OCI-LY1 (cell line): ENCODE measurements around the gene BRD7.

Experiments used
- H2AFZ ChIP-seq: fragments of 200-600 bp; sonication (generic), shearing (Covaris generic); 2 replicates; pipeline ENCODE4 v1.6.0; 2014; ENCODE audit warnings: antibody characterized with exemption, mild to moderate bottlenecking, low read length
- H3F3A ChIP-seq: fragments of 200-600 bp; sonication (generic), shearing (Covaris generic); 2 replicates; pipeline ENCODE4 v1.6.0; 2014; ENCODE audit warnings: mild to moderate bottlenecking, antibody characterized with exemption, low read length, moderate library complexity; ENCODE audit not compliant: insufficient read depth
- H3K27ac ChIP-seq: fragments of 200-600 bp; sonication (generic); 2 replicates; pipeline ENCODE4 v1.5.1; 2014; ENCODE audit warnings: low read length, mixed run types, mild to moderate bottlenecking, low read depth; ENCODE audit not compliant: poor library complexity, severe bottlenecking
- H3K27me3 ChIP-seq: fragments of 200-600 bp; sonication (generic); 2 replicates; pipeline ENCODE4 v1.6.0; 2014; ENCODE audit warnings: antibody characterized with exemption, mild to moderate bottlenecking, low read length, moderate library complexity; ENCODE audit not compliant: insufficient read depth
- H3K36me3 ChIP-seq: fragments of 200-600 bp; sonication (generic); 2 replicates; pipeline ENCODE4 v1.6.1; 2014; ENCODE audit warnings: mild to moderate bottlenecking, antibody characterized with exemption, low read length, moderate library complexity, mixed read lengths; ENCODE audit not compliant: insufficient read depth
- H3K4me1 ChIP-seq: fragments of 200-600 bp; sonication (generic); 2 replicates; pipeline ENCODE4 v1.5.1; 2014; ENCODE audit warnings: mild to moderate bottlenecking, low read length, moderate library complexity; ENCODE audit not compliant: insufficient read depth, severe bottlenecking
- H3K4me2 ChIP-seq: fragments of 200-600 bp; sonication (generic), shearing (Covaris generic); 2 replicates; pipeline ENCODE4 v1.6.1; 2014; ENCODE audit warnings: low read length
- H3K4me3 ChIP-seq: fragments of 200-600 bp; sonication (generic); 2 replicates; pipeline ENCODE4 v1.5.1; 2014; ENCODE audit warnings: low read length, low read depth, mild to moderate bottlenecking, mixed read lengths; ENCODE audit not compliant: poor library complexity, severe bottlenecking
- H3K79me2 ChIP-seq: fragments of 200-600 bp; shearing (Covaris generic); 2 replicates; pipeline ENCODE4 v1.6.1; 2016; ENCODE audit warnings: mixed run types, low read length, mixed read lengths; ENCODE audit not compliant: insufficient read depth
- H3K9ac ChIP-seq: fragments of 200-600 bp; sonication (generic), shearing (Covaris generic); 2 replicates; pipeline ENCODE4 v1.6.1; 2014; ENCODE audit warnings: mild to moderate bottlenecking, low read length, mixed read lengths
- H3K9me2 ChIP-seq: fragments of 200-600 bp; sonication (generic), shearing (Covaris generic); 2 replicates; pipeline ENCODE4 v1.6.1; 2014; ENCODE audit warnings: low read depth, mild to moderate bottlenecking, low read length, mixed read lengths
- H3K9me3 ChIP-seq: fragments of 200-600 bp; shearing (Covaris generic); 2 replicates; pipeline ENCODE4 v1.6.1; 2014; ENCODE audit warnings: low read length, mixed read lengths
- H4K20me1 ChIP-seq: fragments of 200-600 bp; sonication (generic), shearing (Covaris generic); 2 replicates; pipeline ENCODE4 v1.6.0; 2016; ENCODE audit warnings: mild to moderate bottlenecking, low read length; ENCODE audit not compliant: insufficient read depth
- EZH2 ChIP-seq: fragments of 200-600 bp; sonication (generic), shearing (Covaris generic); IDR thresholded peaks from 2 replicates; pipeline ENCODE4 v1.8.0; 2017; ENCODE audit warnings: borderline replicate concordance, mixed run types, mild to moderate bottlenecking, antibody characterized with exemption, low read length, moderate library complexity, mixed read lengths
- TF ChIP-seq, protein P1 (sequence below): fragments of 200-600 bp; sonication (generic), shearing (Covaris generic); IDR thresholded peaks from 2 replicates; pipeline ENCODE4 v1.5.1; 2017; ENCODE audit warnings: mild to moderate bottlenecking, antibody characterized with exemption, low read length, moderate library complexity, mixed read lengths

The BRD7 gene

DNA sequence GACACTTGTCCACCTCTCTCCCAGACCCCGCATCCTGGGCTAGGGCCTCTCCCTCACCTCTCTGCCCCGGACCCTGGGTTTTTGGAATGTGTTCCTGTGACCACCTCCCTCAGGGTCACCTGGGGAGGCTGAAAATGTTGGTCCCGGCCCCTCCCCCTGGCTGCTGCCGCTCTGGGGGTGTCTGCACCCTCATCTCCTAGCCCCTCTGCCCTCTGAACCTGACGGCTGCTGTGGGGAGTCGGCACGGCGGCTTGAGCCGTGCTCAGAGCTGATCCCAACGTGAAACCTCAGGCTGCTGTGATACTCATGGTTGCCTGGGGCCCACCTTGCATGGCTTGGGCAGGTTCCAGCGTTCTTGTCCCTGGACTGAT is 59.6 kb downstream of the BRD7 start:
- no peaks in the 10 kb centered on the region for H4K20me1 ChIP-seq
- no peak overlapping the region for H3K4me2 ChIP-seq
- no peaks in the 10 kb centered on the region for H3K27me3 ChIP-seq
- H3K9me2 ChIP-seq = no peaks in the 10 kb centered on the region
- H3K4me1 ChIP-seq = no peaks in the 10 kb centered on the region
- H3K27ac ChIP-seq = no peak overlapping the region
- no peak for TF ChIP-seq EZH2
- TF ChIP-seq, protein P1, sequence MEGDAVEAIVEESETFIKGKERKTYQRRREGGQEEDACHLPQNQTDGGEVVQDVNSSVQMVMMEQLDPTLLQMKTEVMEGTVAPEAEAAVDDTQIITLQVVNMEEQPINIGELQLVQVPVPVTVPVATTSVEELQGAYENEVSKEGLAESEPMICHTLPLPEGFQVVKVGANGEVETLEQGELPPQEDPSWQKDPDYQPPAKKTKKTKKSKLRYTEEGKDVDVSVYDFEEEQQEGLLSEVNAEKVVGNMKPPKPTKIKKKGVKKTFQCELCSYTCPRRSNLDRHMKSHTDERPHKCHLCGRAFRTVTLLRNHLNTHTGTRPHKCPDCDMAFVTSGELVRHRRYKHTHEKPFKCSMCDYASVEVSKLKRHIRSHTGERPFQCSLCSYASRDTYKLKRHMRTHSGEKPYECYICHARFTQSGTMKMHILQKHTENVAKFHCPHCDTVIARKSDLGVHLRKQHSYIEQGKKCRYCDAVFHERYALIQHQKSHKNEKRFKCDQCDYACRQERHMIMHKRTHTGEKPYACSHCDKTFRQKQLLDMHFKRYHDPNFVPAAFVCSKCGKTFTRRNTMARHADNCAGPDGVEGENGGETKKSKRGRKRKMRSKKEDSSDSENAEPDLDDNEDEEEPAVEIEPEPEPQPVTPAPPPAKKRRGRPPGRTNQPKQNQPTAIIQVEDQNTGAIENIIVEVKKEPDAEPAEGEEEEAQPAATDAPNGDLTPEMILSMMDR = no peak
- H3K9ac ChIP-seq = no peak overlapping the region
- no peaks in the 10 kb centered on the region for H3F3A ChIP-seq
- no peak overlapping the region for H2AFZ ChIP-seq
- no peak overlapping the region for H3K4me3 ChIP-seq
- peaks cover 22% of the 10 kb centered on the region for H3K36me3 ChIP-seq
- H3K9me3 ChIP-seq = no peaks in the 10 kb centered on the region
- no peaks in the 10 kb centered on the region for H3K79me2 ChIP-seq

DNA sequence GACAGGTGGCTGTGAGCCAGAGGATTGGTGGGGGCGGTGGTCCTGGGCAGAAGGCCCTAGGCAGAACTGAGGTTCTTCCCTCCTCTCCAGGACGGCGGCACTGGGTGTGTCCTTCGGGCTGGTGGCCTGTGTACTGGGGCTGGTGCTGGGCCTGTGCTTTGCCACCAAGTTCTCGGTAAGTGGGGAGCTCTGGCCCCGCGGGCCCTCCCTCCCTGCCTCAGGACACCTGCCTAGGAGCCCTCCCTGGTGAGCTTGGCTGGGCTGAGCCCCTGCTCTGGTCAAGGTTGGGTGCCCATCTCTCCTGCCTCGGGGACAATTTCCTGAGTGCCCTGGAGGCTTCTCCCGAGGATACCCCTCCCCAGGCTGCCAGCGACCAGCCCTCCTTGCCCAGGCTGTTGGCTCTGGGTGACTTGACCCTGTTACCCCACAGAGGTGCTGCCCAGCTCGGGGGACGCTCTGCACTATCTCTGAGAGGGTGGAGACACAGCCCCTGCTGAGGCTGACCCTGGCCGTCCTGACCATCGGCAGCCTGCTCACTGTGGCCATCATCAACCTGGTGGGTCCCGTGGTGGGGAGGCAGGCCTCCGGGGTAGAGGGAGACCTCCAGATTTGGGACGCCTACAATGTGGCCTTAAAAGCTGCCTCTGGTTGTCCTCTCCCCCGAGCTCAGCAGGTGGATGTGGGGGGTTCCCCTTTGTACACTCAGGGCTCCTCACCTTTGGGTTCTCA is 60.4 kb downstream of the BRD7 start:
- Histone ChIP-seq H3K9ac (no peak overlapping the region), H4K20me1 (no peaks in the 10 kb centered on the region), H3K79me2 (no peaks in the 10 kb centered on the region), H3F3A (no peaks in the 10 kb centered on the region), H3K27me3 (no peaks in the 10 kb centered on the region), H3K4me3 (no peak overlapping the region), H3K27ac (no peak overlapping the region), H3K4me1 (no peaks in the 10 kb centered on the region), H3K9me3 (no peaks in the 10 kb centered on the region), H3K4me2 (no peak overlapping the region), H3K36me3 (peaks cover 15% of the 10 kb centered on the region; the same call in 1 of the 2 replicates), H2AFZ (no peak overlapping the region), H3K9me2 (no peaks in the 10 kb centered on the region)
- TF ChIP-seq, protein P1 = no peak
- TF ChIP-seq EZH2 = no peak

DNA sequence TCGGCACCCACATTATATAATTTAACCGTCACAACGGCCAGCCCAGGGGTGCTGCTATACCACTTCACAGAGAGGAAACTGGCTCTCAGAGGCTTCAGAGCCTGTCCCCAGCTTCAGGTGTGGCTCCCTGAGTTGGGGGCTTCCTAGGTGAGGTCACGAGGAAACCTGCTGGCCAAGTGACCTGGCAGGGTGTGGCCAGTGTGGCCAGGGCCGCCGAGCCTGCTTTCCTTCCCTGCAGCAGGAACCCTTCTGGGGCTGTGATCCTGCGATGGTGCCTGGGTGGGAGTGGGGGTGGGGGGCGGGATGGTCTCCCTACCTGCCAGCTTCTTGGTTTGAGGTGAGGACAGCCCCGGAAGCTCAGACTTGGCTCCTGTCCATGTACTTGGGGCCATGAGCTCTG is 62.5 kb downstream of the BRD7 start:
- Histone ChIP-seq H3K4me2 (no peak overlapping the region), H3K79me2 (no peaks in the 10 kb centered on the region)

More for the DNA sequence above, 62.5 kb downstream of the BRD7 start:
- no peaks in the 10 kb centered on the region for H4K20me1 ChIP-seq
- H3K9me3 ChIP-seq = no peaks in the 10 kb centered on the region
- H3F3A ChIP-seq = no peaks in the 10 kb centered on the region
- H2AFZ ChIP-seq = no peak overlapping the region
- TF ChIP-seq, protein P1 = no peak
- TF ChIP-seq EZH2 = no peak
- no peak overlapping the region for H3K4me3 ChIP-seq
- peaks cover 8% of the 10 kb centered on the region; the same call in 1 of the 2 replicates for H3K36me3 ChIP-seq
- H3K27me3 ChIP-seq = no peaks in the 10 kb centered on the region
- H3K9me2 ChIP-seq = no peaks in the 10 kb centered on the region
- H3K27ac ChIP-seq = no peak overlapping the region
- H3K4me1 ChIP-seq = no peaks in the 10 kb centered on the region
- H3K9ac ChIP-seq = no peak overlapping the region
